C4-2B (cell line): ENCODE measurements around the gene ATG9A.

ENCODE experiments used
- ZFX ChIP-seq: fragments of 450-650 bp; IDR thresholded peaks from 2 replicates; pipeline ENCODE4 v1.6.1; 2017
- TF ChIP-seq, protein P1 (sequence below): fragments of 450-650 bp; conservative IDR thresholded peaks from 2 replicates; pipeline ENCODE4 v1.5.1; 2017; ENCODE audit warnings: mild to moderate bottlenecking

DNA sequence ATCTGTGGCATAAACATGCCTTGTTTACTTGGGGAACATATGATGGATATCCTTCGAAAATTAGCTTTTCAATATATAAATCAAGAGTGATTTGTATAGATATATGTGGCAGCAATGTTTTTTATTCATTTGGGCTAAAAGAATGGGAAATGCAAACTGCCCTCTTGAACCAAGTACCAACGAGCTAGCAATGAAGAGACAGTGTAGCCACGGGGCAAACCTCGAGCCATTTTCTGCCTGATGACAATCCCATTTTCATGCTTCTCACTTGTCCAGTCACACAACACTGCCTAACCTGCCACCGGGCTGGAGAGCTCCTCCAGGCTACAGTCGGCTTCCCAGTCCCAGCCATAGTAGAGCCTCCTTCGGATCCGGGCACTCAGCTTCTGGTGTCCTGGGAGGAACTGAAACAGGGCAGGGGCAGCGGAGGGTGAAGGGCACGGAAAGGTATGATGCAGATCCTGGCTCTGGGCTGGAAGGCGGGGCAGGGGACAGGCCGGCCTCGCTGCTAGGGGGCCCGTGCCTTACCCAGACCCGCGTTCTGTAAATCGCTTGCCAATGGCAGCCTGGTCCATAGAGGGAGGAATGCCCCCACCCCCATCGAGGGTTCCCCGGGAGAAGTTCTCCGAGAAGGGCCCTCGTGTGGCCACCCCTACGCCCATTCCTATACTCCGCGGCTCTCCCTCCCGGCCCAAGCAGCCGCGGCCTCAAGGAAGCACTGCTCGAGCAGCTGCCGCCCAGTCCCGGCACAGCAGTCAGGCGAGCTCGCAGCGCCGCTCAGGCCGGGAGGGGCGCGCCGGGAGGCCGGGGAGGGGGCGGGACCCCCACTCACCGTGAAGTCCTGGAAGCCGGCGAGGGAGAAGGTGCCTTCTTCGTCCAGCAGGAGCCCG is 53.3 kb downstream of the ATG9A start:
- TF ChIP-seq, protein P1, sequence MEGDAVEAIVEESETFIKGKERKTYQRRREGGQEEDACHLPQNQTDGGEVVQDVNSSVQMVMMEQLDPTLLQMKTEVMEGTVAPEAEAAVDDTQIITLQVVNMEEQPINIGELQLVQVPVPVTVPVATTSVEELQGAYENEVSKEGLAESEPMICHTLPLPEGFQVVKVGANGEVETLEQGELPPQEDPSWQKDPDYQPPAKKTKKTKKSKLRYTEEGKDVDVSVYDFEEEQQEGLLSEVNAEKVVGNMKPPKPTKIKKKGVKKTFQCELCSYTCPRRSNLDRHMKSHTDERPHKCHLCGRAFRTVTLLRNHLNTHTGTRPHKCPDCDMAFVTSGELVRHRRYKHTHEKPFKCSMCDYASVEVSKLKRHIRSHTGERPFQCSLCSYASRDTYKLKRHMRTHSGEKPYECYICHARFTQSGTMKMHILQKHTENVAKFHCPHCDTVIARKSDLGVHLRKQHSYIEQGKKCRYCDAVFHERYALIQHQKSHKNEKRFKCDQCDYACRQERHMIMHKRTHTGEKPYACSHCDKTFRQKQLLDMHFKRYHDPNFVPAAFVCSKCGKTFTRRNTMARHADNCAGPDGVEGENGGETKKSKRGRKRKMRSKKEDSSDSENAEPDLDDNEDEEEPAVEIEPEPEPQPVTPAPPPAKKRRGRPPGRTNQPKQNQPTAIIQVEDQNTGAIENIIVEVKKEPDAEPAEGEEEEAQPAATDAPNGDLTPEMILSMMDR = peak; percentile 27
- TF ChIP-seq ZFX = peak; percentile 43; the same call in 1 of the 2 replicates
